Measurements from ENCODE around the gene CEACAM6.

DNA sequence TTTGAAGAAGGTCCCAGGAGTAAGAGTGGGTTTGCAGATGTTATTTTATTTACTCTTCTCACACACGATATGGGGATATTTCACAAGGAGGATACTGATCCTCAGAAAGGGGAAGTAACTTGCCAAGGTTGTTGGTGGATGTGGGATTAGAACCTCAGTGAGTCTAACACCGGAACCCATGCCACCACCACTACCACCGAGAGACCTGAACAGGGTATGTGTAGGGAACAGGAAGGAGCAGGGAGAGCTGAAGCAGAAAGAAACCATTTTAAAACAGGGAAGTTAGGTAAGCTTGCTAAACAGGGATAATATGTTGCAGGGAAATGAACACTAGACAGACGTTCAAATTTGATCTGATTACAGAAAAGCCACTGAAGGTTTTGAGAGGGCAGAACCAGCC, 29.4 kb downstream of the CEACAM6 start:
- TF ChIP-seq, protein P1, sequence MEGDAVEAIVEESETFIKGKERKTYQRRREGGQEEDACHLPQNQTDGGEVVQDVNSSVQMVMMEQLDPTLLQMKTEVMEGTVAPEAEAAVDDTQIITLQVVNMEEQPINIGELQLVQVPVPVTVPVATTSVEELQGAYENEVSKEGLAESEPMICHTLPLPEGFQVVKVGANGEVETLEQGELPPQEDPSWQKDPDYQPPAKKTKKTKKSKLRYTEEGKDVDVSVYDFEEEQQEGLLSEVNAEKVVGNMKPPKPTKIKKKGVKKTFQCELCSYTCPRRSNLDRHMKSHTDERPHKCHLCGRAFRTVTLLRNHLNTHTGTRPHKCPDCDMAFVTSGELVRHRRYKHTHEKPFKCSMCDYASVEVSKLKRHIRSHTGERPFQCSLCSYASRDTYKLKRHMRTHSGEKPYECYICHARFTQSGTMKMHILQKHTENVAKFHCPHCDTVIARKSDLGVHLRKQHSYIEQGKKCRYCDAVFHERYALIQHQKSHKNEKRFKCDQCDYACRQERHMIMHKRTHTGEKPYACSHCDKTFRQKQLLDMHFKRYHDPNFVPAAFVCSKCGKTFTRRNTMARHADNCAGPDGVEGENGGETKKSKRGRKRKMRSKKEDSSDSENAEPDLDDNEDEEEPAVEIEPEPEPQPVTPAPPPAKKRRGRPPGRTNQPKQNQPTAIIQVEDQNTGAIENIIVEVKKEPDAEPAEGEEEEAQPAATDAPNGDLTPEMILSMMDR (IDR thresholded peaks at IDR 0.05; ENCODE audit: low read length) = no peak
- no peak for TF ChIP-seq EZH2 (IDR thresholded peaks at IDR 0.05; ENCODE audit: borderline replicate concordance, low read length)
